GM12892 (cell line): ENCODE data around the gene GRPR.
"Not testable (repeated sequence)": the region's sequence is repeated elsewhere in the genome, so short reads cannot be mapped to it uniquely, and the experiment has no call there.

Source experiments
- DNase-seq: peaks from one replicate; pipeline ENCODE4 v3.0.0; 2011; ENCODE audit not compliant: insufficient read length
- FAIRE-seq: peaks from 2 replicates; lab custom pipeline; 2011; peaks lifted over from hg19 to GRCh38; lab: Jason Lieb, UNC
- POLR2A ChIP-seq: IDR thresholded peaks from 2 replicates; pipeline ENCODE4 v1.6.1; 2011; ENCODE audit warnings: low read depth, low read length, control low read depth
- POLR2AphosphoS5 ChIP-seq: IDR thresholded peaks from 2 replicates; pipeline ENCODE4 v1.6.1; 2011; ENCODE audit warnings: low read depth, low read length, control low read depth
- TAF1 ChIP-seq: IDR thresholded peaks from 2 replicates; pipeline ENCODE4 v1.6.1; 2011; ENCODE audit warnings: low read depth, mild to moderate bottlenecking, control low read depth, low read length, borderline replicate concordance

GRPR gene

DNA sequence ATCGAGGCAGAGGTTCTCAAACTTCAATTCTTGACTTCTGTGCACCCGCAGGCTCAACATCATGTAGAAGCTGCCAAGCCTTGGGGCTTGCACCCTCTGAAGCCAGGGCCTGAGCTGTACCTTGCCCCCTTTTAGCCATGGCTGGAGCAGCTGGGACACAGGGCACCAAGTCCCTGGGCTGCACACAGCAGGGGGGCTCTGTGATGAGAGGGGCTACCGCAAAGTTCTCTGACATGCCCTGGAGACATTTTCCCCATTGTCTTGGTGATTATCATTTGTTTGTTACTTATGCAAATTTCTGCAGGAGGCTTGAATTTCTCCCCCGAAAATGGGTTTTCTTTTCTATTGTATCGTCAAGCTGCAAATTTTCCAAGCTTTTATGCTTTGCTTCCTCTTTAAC, 39.0 kb downstream of the GRPR start:
- TF ChIP-seq TAF1 = no peak
- no peak for TF ChIP-seq POLR2AphosphoS5
- no peak for TF ChIP-seq POLR2A
- FAIRE-seq (no peak), DNase-seq (no peak)

DNA sequence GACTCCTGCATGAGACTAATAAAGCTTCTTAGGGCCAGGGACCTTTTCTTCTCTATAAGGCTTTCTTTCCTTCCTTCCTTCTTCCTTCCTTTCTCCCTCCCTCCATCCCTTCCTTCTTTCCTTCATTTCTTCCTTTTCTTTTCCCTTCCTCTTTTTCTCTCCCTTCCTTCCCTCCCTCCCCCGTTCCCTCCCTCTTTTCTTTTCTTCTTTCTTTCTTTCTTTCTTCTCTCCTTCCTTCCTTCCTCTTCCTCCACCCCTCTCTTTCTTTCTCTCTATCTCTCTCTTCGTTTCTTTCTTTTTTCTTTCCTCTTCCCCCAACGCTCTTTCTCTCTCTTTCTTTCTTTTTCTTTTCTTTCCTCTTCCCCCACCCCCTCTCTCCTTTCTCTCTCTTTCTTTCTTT, 41.4 kb downstream of the GRPR start:
- TF ChIP-seq POLR2AphosphoS5 (no peak), POLR2A (no peak), TAF1 (no peak)
- no peak for DNase-seq
- no peak for FAIRE-seq

DNA sequence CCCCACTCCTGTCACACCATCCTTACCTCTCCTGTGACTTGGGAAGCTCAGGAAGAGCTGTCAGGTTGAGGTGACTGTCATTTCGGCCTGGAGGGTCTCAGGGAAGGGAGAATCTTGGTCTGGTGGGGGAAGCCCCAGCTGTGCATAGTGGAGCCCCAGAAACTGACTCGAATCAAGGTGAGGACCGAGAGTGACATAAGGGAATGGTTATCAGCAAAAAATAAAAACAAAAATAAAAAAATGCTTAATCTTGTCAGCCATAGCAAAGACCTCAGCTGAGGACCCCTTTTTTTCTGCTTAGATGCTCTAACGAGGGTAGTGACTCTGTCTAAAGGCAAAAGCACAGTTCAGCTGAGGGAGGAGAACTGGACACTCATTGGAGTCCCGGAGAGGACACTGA, 43.8 kb downstream of the GRPR start, which contains the start of gene MAGEB17:
Gene MAGEB17 (plus strand): TSS at position 301 of the 400 bp plus-strand sequence. CDS start 2,902 bp downstream, outside the sequence.
- FAIRE-seq (no peak), DNase-seq (no peak)
- TF ChIP-seq POLR2A = no peak
- no peak for TF ChIP-seq POLR2AphosphoS5
- TF ChIP-seq TAF1 = no peak

DNA sequence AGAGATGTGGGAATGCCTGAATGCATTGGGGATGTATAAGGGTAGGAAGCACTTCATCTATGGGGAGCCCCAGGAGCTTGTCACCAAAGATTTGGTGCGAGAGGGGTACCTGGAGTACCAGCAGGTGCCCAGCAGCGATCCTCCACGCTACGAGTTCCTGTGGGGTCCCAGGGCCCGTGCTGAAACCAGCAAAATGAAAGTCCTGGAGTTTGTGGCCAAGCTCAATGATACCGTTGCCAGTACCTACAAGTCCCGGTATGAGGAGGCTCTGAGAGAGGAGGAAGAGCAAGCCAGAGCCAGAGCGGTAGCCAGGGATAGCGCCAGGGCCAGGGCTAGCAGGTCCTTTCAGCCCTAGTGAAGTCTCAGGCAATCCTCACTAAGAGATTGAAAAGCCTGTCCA, 47.7 kb downstream of the GRPR start:
- FAIRE-seq = no peak
- no peak for TF ChIP-seq TAF1
- TF ChIP-seq POLR2A = no peak
- TF ChIP-seq POLR2AphosphoS5 = no peak
- no peak for DNase-seq

GRCh38 chrX:16171944-16172343, 48.6 kb downstream of the GRPR start:
- TF ChIP-seq POLR2AphosphoS5 = no peak
- TF ChIP-seq POLR2A = no peak
- TF ChIP-seq TAF1 = no peak
- FAIRE-seq (no peak), DNase-seq (no peak)

DNA sequence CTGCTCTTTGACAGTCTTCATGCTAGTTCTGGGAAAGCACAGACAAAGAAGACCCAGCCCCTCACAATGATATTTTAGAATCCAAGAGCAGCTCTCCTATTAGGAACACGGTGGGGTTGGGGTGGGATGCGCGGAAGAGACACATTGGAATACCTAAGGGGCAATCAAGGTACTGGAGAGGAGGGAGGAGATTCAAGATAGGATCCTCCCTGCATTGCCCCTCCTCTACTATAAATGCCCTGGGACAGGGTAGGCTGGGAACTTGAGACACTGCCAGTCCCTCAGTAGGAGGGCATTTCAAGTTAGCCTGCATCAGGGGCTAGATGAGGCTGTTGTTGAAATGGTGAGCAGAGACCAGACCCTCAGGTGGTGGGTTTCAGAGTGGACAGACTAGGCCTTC, 49.0 kb downstream of the GRPR start:
- FAIRE-seq (no peak), DNase-seq (no peak)
- TF ChIP-seq TAF1 (no peak), POLR2AphosphoS5 (no peak), POLR2A (no peak)

DNA sequence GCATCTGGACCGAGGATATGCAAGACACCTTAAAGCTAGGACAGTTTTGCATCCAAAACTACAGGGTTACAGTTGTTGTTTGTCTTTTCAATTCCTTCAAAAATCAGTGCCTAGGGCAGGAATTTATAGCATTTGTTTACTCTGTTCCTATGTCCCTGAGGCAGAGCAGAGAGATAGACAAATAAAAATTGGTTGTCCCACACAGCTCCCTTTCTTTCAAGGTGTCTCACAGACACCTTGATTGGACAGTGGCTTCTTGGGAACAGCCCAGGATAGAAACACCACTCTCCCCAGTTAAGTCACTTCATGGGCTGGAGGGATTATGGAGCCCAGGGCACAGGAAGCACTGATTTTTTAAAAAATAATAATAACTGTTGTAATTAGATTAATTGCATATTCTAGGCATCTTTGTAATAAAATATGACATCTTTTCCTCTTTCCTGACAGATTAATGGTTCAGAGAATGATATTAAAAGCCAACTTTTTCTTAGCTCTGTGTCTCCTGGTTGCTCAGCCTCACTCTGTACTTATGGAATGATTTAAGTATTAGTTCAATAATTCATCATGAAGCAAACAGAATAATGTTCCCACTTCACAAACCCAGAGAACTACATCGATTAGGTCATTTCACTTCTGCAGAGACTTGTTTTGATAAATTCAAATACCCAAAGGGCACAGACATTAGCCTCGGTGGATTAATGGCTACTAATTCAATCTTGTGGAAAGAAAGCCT, 52.1 kb downstream of the GRPR start:
- no peak for DNase-seq
- no peak for FAIRE-seq
- TF ChIP-seq TAF1 (no peak), POLR2AphosphoS5 (no peak), POLR2A (no peak)

DNA sequence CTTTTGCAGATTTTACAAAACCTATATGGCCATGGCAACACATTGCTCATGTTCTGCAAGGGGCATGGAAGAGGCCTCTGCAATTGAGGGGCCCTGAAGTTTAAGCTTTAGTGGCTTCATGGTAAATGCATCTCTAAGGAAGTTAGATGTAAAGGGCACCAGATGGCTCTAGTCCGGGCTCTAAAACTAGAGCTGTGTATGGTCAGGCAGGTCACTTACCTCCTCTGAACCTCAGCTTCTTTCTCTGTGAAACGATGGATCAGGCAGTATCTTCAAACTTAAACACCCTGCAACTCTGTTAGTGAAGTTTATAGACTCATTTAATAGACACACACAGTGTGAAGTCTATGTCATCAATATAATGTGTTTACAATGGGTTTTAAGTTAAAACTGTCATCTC, 53.9 kb downstream of the GRPR start:
- TF ChIP-seq POLR2A (no peak), TAF1 (no peak), POLR2AphosphoS5 (no peak)
- FAIRE-seq (no peak), DNase-seq (no peak)

GRCh38 chrX:16183843-16184242, 60.5 kb downstream of the GRPR start:
- not testable (repeated sequence) for DNase-seq, FAIRE-seq

DNA sequence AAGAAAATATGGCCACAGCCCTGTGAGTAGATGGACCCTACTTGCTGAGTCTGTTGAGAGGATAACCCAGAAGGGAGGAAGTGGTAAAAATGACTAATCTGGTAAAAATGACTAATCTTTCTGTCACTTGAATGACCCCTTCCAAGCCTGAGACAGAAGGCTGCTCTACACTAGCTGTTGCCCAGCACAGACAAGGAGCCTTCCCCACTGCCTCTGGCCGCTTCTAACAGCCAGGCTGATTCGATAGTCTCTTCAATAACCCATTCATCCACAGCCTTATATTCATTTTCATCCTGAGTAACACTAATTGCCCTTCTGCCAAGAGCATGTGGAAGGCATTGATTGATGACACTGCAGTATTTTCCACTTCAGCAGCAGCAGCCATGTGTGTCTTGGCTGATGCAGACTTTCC, 62.4 kb downstream of the GRPR start:
- TF ChIP-seq POLR2AphosphoS5 = no peak
- no peak for TF ChIP-seq POLR2A
- no peak for TF ChIP-seq TAF1
- FAIRE-seq (peak; percentile 94), DNase-seq (no peak)

GRCh38 chrX:16186380-16187007, 63.1 kb downstream of the GRPR start:
- FAIRE-seq (peak; percentile 58), DNase-seq (no peak)
- TF ChIP-seq POLR2A (no peak), POLR2AphosphoS5 (no peak), TAF1 (no peak)
